ENCODE measurements around the gene L1CAM.
A peak's percentile ranks its signal among the peaks of the same experiment; 100 is the strongest.

- no peak for TF ChIP-seq CTCF (IDR thresholded peaks at IDR 0.05)
- 0 out of 2 replicates have a peak, but pooled peaks have one; percentile 1 for TF ChIP-seq POLR2AphosphoS5 (IDR thresholded peaks at IDR 0.05; ENCODE audit: low read depth, low read length)
Measured at GRCh38 chrX:153881281-153881680, 4.7 kb downstream of the L1CAM start.

Measured in Panc1 (cell line).